Measurements from ENCODE around the gene APOOL.

DNA sequence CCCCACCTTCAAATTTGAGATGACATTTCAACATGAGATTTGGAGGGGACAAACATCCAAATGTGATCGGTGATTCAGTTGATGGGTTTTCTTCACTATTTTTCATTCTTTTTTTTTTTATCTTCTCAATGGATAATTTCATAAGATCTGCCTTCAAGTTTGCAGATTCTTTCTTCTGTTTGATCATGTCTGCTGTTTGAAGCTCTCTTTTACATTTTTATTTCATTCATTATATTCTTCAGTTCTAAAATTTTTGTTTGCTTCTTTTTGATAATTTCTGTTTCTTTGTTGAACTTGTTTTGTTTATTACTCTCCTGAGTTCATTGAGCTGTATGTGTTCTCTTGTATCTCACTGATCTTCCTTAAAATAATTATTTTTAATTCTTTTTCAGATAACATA is 14.8 kb downstream of the APOOL start:
- TF ChIP-seq, protein P1, sequence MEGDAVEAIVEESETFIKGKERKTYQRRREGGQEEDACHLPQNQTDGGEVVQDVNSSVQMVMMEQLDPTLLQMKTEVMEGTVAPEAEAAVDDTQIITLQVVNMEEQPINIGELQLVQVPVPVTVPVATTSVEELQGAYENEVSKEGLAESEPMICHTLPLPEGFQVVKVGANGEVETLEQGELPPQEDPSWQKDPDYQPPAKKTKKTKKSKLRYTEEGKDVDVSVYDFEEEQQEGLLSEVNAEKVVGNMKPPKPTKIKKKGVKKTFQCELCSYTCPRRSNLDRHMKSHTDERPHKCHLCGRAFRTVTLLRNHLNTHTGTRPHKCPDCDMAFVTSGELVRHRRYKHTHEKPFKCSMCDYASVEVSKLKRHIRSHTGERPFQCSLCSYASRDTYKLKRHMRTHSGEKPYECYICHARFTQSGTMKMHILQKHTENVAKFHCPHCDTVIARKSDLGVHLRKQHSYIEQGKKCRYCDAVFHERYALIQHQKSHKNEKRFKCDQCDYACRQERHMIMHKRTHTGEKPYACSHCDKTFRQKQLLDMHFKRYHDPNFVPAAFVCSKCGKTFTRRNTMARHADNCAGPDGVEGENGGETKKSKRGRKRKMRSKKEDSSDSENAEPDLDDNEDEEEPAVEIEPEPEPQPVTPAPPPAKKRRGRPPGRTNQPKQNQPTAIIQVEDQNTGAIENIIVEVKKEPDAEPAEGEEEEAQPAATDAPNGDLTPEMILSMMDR (IDR thresholded peaks at IDR 0.05; ENCODE audit: low read depth, low read length), result no peak
- TF ChIP-seq MYC (IDR thresholded peaks at IDR 0.05; ENCODE audit: low read depth, low read length) (no peak), POLR2A (IDR thresholded peaks at IDR 0.05; ENCODE audit: extremely low read depth, insufficient read length) (no peak)
- TF ChIP-seq, protein P2, sequence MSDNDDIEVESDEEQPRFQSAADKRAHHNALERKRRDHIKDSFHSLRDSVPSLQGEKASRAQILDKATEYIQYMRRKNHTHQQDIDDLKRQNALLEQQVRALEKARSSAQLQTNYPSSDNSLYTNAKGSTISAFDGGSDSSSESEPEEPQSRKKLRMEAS (IDR thresholded peaks at IDR 0.05; ENCODE audit: low read depth, low read length), result no peak
